ENCODE data around the gene MYMK.

DNA sequence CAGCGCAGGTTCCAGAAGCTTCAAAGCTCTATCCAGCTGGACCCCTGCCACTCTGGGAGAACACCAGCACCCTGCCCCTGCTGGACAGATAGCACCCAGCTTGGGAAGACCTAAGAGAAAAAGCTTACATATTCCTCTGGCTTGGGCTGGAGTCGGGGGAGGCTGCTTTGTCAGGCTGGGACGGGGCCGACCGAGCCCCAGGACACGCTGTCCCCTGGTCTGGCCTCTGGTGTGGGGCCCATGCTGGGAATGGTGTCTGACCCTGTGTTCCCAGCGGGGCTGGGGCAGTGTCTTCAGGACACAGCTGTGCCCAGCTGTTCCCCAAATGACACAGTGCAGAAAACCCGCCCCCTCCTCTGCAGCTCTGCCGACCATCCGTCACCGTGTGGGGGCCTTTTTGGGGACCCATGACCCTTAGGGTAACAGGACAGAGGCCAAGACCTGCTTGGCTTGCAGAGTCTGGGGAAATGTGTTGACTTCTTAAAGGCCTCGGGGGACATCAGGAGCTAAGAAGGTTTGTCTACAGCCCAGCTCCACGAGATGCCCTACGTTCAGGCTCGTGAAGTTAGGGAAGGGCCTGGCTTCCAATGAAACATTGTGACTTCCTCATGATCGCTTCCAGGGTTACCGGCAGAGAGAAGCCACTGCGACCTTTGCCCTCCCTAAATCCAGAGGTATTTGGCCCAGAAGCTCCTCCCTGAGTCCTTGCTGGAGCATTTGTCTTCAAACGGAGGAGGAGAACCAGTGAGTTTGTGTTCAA, 25.4 kb downstream of the MYMK start:
- TF ChIP-seq POLR2A (IDR thresholded peaks at IDR 0.05), result no peak
- TF ChIP-seq CTCF (IDR thresholded peaks at IDR 0.05), result no peak
